NCI-H2171 treated with DMSO at 0.1 percent for 48 hours (cell line): Measurements from ENCODE around the gene KLHL40.

Experiments
- DNase-seq: peaks from one replicate; lab custom pipeline; 2025; lab: John Stamatoyannopoulos, UW

The KLHL40 gene

GRCh38 chr3:42723219-42723618, 37.9 kb downstream of the KLHL40 start:
- DNase-seq = no peak

GRCh38 chr3:42725454-42725853, 40.1 kb downstream of the KLHL40 start:
- no peak for DNase-seq

GRCh38 chr3:42728056-42728455, 42.7 kb downstream of the KLHL40 start:
- no peak for DNase-seq

- no peak for DNase-seq
Observed at GRCh38 chr3:42728668-42729364, 43.5 kb downstream of the KLHL40 start.

- DNase-seq = no peak
Observed at GRCh38 chr3:42729404-42730145, 44.2 kb downstream of the KLHL40 start.

- DNase-seq = no peak
Observed at GRCh38 chr3:42730294-42730693, 45.0 kb downstream of the KLHL40 start.

- DNase-seq = no peak
Observed at GRCh38 chr3:42730706-42731420, 45.5 kb downstream of the KLHL40 start.

- no peak for DNase-seq
Observed at GRCh38 chr3:42731476-42732195, 46.3 kb downstream of the KLHL40 start.

- no peak for DNase-seq
Observed at GRCh38 chr3:42732196-42732828, 47.0 kb downstream of the KLHL40 start.

- no peak for DNase-seq
Observed at GRCh38 chr3:42732829-42733459, 47.6 kb downstream of the KLHL40 start.

- DNase-seq = no peak
Observed at GRCh38 chr3:42733501-42734262, 48.3 kb downstream of the KLHL40 start.

- no peak for DNase-seq
Observed at GRCh38 chr3:42734263-42734860, 49.0 kb downstream of the KLHL40 start.

GRCh38 chr3:42735019-42735418, 49.7 kb downstream of the KLHL40 start:
- DNase-seq = no peak

- no peak for DNase-seq
Observed at GRCh38 chr3:42735615-42736014, 50.3 kb downstream of the KLHL40 start.

- peak; percentile 1 for DNase-seq
Observed at GRCh38 chr3:42736081-42736480, 50.7 kb downstream of the KLHL40 start.

GRCh38 chr3:42736531-42736930, 51.2 kb downstream of the KLHL40 start:
- no peak for DNase-seq

GRCh38 chr3:42739401-42740158, 54.2 kb downstream of the KLHL40 start:
- DNase-seq = no peak

- no peak for DNase-seq
Observed at GRCh38 chr3:42741796-42742195, 56.5 kb downstream of the KLHL40 start.
